ENCODE data around the gene TFF3.

- TF ChIP-seq CTCF (IDR thresholded peaks at IDR 0.05) (no peak), EZH2 (IDR thresholded peaks at IDR 0.05) (no peak)
Observed at GRCh38 chr21:42358937-42359336, 43.7 kb upstream of the TFF3 start.
